ENCODE measurements around the gene CCDC15. TPM values are rescaled to one million over a fixed set of nuclear protein-coding genes. Genes with fewer than 3 reads are reported as not detected.
"Not testable (repeated sequence)": the region's sequence is repeated elsewhere in the genome, so short reads cannot be mapped to it uniquely, and the experiment has no call there.

Gene CCDC15
- total RNA-seq, 1 experiment from 2014 or later = 2.8 TPM

DNA sequence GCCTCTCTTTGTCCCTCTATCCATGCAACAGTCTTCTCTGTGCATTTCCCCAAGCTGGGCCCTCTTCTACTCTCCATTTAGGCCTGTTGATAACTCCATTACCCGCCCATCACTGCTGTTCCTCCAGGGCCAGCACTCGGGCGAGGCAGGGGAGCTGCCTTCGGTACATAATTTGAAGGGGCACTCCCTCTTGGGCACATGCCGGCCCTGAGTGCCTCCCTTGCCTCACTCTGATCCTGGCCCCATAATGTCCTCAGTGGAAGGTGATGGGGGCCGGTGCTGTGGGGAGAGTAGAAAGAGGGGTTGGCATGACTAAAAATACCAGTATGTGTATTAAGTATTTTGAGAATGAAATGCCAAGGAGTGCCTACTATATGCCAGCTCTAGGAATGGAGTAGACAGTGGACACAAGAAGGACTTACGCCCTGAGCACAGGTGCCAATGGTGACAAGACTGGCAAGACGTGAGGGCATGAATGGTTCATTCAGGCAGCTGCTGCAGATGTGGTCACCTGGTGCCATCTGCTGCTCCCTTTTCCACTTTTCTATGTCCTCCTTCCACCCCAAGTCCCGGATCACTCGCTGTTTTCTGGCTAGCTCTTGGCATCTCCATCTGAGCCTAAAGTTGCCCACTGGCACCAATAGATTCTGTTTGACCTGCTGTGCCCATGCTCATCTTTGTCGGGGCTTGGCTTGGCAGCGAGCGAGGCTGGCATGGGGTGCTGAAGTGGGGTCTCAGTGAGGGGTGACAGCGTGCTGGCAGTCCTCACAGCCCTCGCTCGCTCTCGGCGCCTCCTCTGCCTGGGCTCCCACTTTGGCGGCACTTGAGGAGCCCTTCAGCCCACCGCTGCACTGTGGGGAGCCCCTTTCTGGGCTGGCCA is 134.8 kb downstream of the CCDC15 start:
- no peaks in the 10 kb centered on the region for H3K9me3 Mint-ChIP-seq
- H4K8ac ChIP-seq (replicated peaks; ENCODE audit: insufficient read length, low read depth, low read length) = no peak overlapping the region
- H3K27me3 ChIP-seq (ENCODE audit: insufficient read depth, low read length) = no peaks in the 10 kb centered on the region
- H3K14ac ChIP-seq (ENCODE audit: insufficient read depth, low read length) = no peak overlapping the region
- H3K4me3 Mint-ChIP-seq = no peak overlapping the region
- TF ChIP-seq, protein P1, sequence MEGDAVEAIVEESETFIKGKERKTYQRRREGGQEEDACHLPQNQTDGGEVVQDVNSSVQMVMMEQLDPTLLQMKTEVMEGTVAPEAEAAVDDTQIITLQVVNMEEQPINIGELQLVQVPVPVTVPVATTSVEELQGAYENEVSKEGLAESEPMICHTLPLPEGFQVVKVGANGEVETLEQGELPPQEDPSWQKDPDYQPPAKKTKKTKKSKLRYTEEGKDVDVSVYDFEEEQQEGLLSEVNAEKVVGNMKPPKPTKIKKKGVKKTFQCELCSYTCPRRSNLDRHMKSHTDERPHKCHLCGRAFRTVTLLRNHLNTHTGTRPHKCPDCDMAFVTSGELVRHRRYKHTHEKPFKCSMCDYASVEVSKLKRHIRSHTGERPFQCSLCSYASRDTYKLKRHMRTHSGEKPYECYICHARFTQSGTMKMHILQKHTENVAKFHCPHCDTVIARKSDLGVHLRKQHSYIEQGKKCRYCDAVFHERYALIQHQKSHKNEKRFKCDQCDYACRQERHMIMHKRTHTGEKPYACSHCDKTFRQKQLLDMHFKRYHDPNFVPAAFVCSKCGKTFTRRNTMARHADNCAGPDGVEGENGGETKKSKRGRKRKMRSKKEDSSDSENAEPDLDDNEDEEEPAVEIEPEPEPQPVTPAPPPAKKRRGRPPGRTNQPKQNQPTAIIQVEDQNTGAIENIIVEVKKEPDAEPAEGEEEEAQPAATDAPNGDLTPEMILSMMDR (conservative IDR thresholded peaks at IDR 0.05) = no peak
- H3K27ac Mint-ChIP-seq = no peak overlapping the region; a peak in 2 of 7 replicates
- H3K4me2 ChIP-seq (ENCODE audit: insufficient read depth, insufficient read length, low read length) = no peak overlapping the region
- no peak overlapping the region for H2BK120ac ChIP-seq (ENCODE audit: low read depth, low read length, poor library complexity, severe bottlenecking)
- no peaks in the 10 kb centered on the region; the same call in 1 of the 2 replicates for H3K4me1 ChIP-seq (ENCODE audit: insufficient read depth, low read length)
- no peaks in the 10 kb centered on the region for H4K20me1 ChIP-seq (ENCODE audit: control insufficient read depth, insufficient read depth, insufficient read length)
- no peak overlapping the region for H2BK12ac ChIP-seq (ENCODE audit: insufficient read length, low read depth, low read length)
- no peak overlapping the region for H3K4ac ChIP-seq (ENCODE audit: low read depth, low read length)
- no peak overlapping the region for H3K27ac ChIP-seq (ENCODE audit: insufficient read length, low read depth, low read length)
- no peak overlapping the region for H2BK20ac ChIP-seq (ENCODE audit: low read depth, low read length, poor library complexity, severe bottlenecking)
- H3K18ac ChIP-seq (ENCODE audit: insufficient read length, low read depth, low read length) = no peak overlapping the region
- peaks cover 0 to 6% (median 2%) of the 10 kb centered on the region in 3 experiments; a peak in 3 of 7 replicates for H3K36me3 Mint-ChIP-seq (ENCODE audit: insufficient read depth in 1 of 3, low read depth in 3 of 3)
- no peak overlapping the region for H4K5ac ChIP-seq (ENCODE audit: insufficient read length, low read depth, low read length)
- no peak overlapping the region for H2BK5ac ChIP-seq (ENCODE audit: insufficient read length, low read length)
- no peak overlapping the region for H3K9ac ChIP-seq (ENCODE audit: extremely low read depth, insufficient read length, low read length)
- H3K56ac ChIP-seq (ENCODE audit: insufficient read length, low read depth, low read length) = no peak overlapping the region
- H3T11ph ChIP-seq (ENCODE audit: low read length) = no peak overlapping the region
- no peak overlapping the region for H2BK15ac ChIP-seq (ENCODE audit: low read depth, low read length)
- no peak overlapping the region for H4K91ac ChIP-seq (ENCODE audit: insufficient read length, low read depth, low read length)
- H3K23ac ChIP-seq (ENCODE audit: insufficient read length, low read depth, low read length) = no peak overlapping the region
- H3K23me2 ChIP-seq (ENCODE audit: insufficient read length, low read depth, low read length, poor library complexity, severe bottlenecking) = no peaks in the 10 kb centered on the region
- peaks cover 4% of the 10 kb centered on the region for H3K27me3 Mint-ChIP-seq (ENCODE audit: low read depth)
- H2AFZ ChIP-seq (ENCODE audit: low read length) = no peak overlapping the region
- H2AK5ac ChIP-seq (ENCODE audit: insufficient read length, low read length) = no peak overlapping the region
- peaks cover 19 to 20% of the 10 kb centered on the region in 2 experiments for H3K4me1 Mint-ChIP-seq
- no peaks in the 10 kb centered on the region for H3K79me2 ChIP-seq (ENCODE audit: insufficient read depth, low read length)
- no CpG with 5 or more reads among the region's 20 CpGs for WGBS (ENCODE audit: extremely low coverage, insufficient read length, low lambda C conversion rate)
- no peaks in the 10 kb centered on the region for H3K9me3 ChIP-seq (ENCODE audit: control insufficient read depth, low read depth, low read length)
- no peak for DNase-seq
- H3K79me1 ChIP-seq (ENCODE audit: insufficient read depth, low read depth, low read length, poor library complexity, severe bottlenecking) = no peaks in the 10 kb centered on the region

DNA sequence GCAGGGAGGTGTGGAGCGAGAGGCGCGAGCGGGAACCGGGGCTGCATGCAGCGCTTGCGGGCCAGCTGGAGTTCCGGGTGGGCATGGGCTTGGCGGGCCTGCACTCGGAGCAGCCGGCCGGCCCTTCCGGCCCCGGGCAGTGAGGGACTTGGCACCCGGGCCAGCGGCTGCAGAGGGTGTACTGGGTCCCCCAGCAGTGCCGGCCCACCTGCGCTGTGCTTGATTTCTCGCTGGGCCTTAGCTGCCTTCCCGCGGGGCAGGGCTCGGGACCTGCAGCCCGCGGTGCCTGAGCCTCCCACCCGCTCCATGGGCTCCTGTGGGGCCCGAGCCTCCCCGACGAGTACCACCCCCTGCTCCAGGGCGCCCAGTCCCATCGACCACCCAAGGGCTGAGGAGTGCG is 135.5 kb downstream of the CCDC15 start:
- H3K27ac Mint-ChIP-seq; H3K9ac ChIP-seq (ENCODE audit: extremely low read depth, insufficient read length, low read length); H3K56ac ChIP-seq (ENCODE audit: insufficient read length, low read depth, low read length); H3K14ac ChIP-seq (ENCODE audit: insufficient read depth, low read length); H3K18ac ChIP-seq (ENCODE audit: insufficient read length, low read depth, low read length); H2BK120ac ChIP-seq (ENCODE audit: low read depth, low read length, poor library complexity, severe bottlenecking); H3K36me3 Mint-ChIP-seq (ENCODE audit: insufficient read depth in 1 of 3, low read depth in 3 of 3); H2BK20ac ChIP-seq (ENCODE audit: low read depth, low read length, poor library complexity, severe bottlenecking); H2AK5ac ChIP-seq (ENCODE audit: insufficient read length, low read length); H4K91ac ChIP-seq (ENCODE audit: insufficient read length, low read depth, low read length); H4K20me1 ChIP-seq (ENCODE audit: control insufficient read depth, insufficient read depth, insufficient read length); H3K9me3 ChIP-seq (ENCODE audit: control insufficient read depth, low read depth, low read length); H3K9me3 Mint-ChIP-seq; H3K23ac ChIP-seq (ENCODE audit: insufficient read length, low read depth, low read length); H2BK5ac ChIP-seq (ENCODE audit: insufficient read length, low read length); H3K4me3 Mint-ChIP-seq; H3K4ac ChIP-seq (ENCODE audit: low read depth, low read length); H3K4me2 ChIP-seq (ENCODE audit: insufficient read depth, insufficient read length, low read length); H2BK15ac ChIP-seq (ENCODE audit: low read depth, low read length); H2BK12ac ChIP-seq (ENCODE audit: insufficient read length, low read depth, low read length); H4K8ac ChIP-seq (replicated peaks; ENCODE audit: insufficient read length, low read depth, low read length); H3K27me3 ChIP-seq (ENCODE audit: insufficient read depth, low read length); H3K27ac ChIP-seq (ENCODE audit: insufficient read length, low read depth, low read length); H3K79me1 ChIP-seq (ENCODE audit: insufficient read depth, low read depth, low read length, poor library complexity, severe bottlenecking); H3K23me2 ChIP-seq (ENCODE audit: insufficient read length, low read depth, low read length, poor library complexity, severe bottlenecking); H3K27me3 Mint-ChIP-seq (ENCODE audit: low read depth); H3T11ph ChIP-seq (ENCODE audit: low read length); H3K79me2 ChIP-seq (ENCODE audit: insufficient read depth, low read length); H4K5ac ChIP-seq (ENCODE audit: insufficient read length, low read depth, low read length); DNase-seq; H2AFZ ChIP-seq (ENCODE audit: low read length); H3K4me1 ChIP-seq (ENCODE audit: insufficient read depth, low read length): not testable (repeated sequence)
- WGBS (ENCODE audit: extremely low coverage, insufficient read length, low lambda C conversion rate) = no CpG with 5 or more reads among the region's 31 CpGs
- H3K4me1 Mint-ChIP-seq = peaks cover 19 to 20% of the 10 kb centered on the region in 2 experiments
